ENCODE data around the gene TXNDC2. TPM values are rescaled to one million over a fixed set of nuclear protein-coding genes. Genes with fewer than 3 reads are reported as not detected.

Gene TXNDC2
- 0.12 and 0.22 TPM in 2 replicates for total RNA-seq

GRCh38 chr18:9885170-9886004, at the start of gene TXNDC2:
TXNDC2 (plus strand) TSS chr18:9885973; CDS start chr18:9886681, 708 bp downstream.

GRCh38 chr18:9913526-9914333, 28.0 kb downstream of the TXNDC2 start, which contains the start of gene VAPA:
VAPA (plus strand) TSS chr18:9914016; CDS start chr18:9914257, 241 bp downstream.

Other genes starting within 250 kb of the TXNDC2 start
- 50.5 and 71.5 TPM in 2 replicates for gene RAB31, start 177.7 kb upstream of the TXNDC2 start, total RNA-seq
- gene VAPA, start 28.0 kb downstream of the TXNDC2 start, total RNA-seq = 339 TPM in 2 replicates

Data from uterine smooth muscle cell (primary cell).